ENCODE measurements around the gene ARL15. TPM values are rescaled to one million over a fixed set of nuclear protein-coding genes. Genes with fewer than 3 reads are reported as not detected.
A peak's percentile ranks its signal among the peaks of the same experiment; 100 is the strongest.

The ARL15 gene
- total RNA-seq, 1 experiment from 2014 or later: 140 TPM

DNA sequence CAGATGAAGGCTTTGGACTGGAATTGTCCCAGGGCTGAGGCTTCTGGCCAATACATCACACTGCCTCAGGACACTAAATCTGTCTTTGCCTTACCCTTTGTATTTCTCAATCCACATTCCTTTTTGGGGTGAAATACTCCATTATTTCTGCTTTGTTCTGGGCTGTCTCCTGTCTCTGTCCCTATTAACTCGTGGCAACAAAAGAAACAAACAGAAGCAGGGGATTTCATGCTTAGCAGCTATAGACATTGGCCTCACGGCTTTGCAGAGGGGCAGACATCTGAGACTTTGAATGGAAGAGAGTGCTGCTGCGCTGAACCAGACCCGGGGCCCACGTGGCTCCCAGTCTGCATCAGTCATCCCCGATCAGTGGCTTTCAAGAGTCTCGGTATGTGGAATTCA is 129.7 kb downstream of the ARL15 start:
- ChIA-PET CTCF (no interaction called here), POLR2A (no interaction called here)
- H3K4me1 ChIP-seq: peaks cover 10% of the 10 kb centered on the region
- TF ChIP-seq, protein P1, sequence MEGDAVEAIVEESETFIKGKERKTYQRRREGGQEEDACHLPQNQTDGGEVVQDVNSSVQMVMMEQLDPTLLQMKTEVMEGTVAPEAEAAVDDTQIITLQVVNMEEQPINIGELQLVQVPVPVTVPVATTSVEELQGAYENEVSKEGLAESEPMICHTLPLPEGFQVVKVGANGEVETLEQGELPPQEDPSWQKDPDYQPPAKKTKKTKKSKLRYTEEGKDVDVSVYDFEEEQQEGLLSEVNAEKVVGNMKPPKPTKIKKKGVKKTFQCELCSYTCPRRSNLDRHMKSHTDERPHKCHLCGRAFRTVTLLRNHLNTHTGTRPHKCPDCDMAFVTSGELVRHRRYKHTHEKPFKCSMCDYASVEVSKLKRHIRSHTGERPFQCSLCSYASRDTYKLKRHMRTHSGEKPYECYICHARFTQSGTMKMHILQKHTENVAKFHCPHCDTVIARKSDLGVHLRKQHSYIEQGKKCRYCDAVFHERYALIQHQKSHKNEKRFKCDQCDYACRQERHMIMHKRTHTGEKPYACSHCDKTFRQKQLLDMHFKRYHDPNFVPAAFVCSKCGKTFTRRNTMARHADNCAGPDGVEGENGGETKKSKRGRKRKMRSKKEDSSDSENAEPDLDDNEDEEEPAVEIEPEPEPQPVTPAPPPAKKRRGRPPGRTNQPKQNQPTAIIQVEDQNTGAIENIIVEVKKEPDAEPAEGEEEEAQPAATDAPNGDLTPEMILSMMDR (IDR thresholded peaks at IDR 0.05; ENCODE audit: insufficient read depth in 1 of 2, low read depth in 1 of 2, low read length in 1 of 2, severe bottlenecking in 1 of 2, unreplicated experiment in 1 of 2): no peak
- no peaks in the 10 kb centered on the region for H3K36me3 ChIP-seq (ENCODE audit: control insufficient read depth, insufficient read depth, low read length)
- H3K27ac Mint-ChIP-seq (ENCODE audit: unreplicated experiment): no peak overlapping the region
- H3K4me1 Mint-ChIP-seq (ENCODE audit: low read depth, unreplicated experiment): peaks cover 12% of the 10 kb centered on the region
- no peak for DNase-seq
- no peaks in the 10 kb centered on the region for H3K27me3 Mint-ChIP-seq (ENCODE audit: insufficient read depth, unreplicated experiment)
- no TSS peak for BruUV-seq (replicated peaks)
- H3K9me3 Mint-ChIP-seq (ENCODE audit: unreplicated experiment): no peaks in the 10 kb centered on the region
- H3K27me3 ChIP-seq (replicated peaks; ENCODE audit: control insufficient read depth, insufficient read depth, low read length): no peaks in the 10 kb centered on the region
- no peaks in the 10 kb centered on the region for H3K9me3 ChIP-seq
- H3K36me3 Mint-ChIP-seq (ENCODE audit: insufficient read depth, unreplicated experiment): peaks cover 10% of the 10 kb centered on the region
- no peak overlapping the region for H3K4me3 ChIP-seq (ENCODE audit: low read depth, low read length)
- no peak overlapping the region for H3K4me3 Mint-ChIP-seq (ENCODE audit: unreplicated experiment)
- intact Hi-C loops (cut with micrococcal nuclease; ENCODE audit: unreplicated experiment): no loop called here

DNA sequence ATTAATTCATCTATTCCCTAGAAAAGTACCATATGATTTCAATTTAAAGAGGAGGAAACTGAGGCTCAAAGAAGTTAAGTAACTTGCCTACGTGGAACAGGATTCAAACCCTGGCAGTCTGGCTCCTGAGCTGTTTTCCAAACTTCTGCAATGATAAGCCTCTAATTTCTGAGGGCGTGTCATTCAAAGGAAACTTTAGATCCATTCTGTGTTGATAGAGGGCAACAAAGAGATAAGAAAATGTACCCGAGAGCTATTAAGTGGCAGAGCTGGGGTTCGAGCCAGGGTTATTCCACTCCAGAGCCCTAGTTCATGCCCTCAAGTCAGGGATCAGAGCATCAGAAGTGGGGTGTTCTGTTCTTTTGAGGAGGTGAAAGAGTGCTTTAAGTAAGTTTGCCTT is 131.4 kb downstream of the ARL15 start:
- Mint-ChIP-seq H3K36me3 (ENCODE audit: insufficient read depth, unreplicated experiment) (peaks cover 19% of the 10 kb centered on the region), H3K9me3 (ENCODE audit: unreplicated experiment) (no peaks in the 10 kb centered on the region), H3K27ac (ENCODE audit: unreplicated experiment) (no peak overlapping the region), H3K4me1 (ENCODE audit: low read depth, unreplicated experiment) (no peaks in the 10 kb centered on the region), H3K27me3 (ENCODE audit: insufficient read depth, unreplicated experiment) (no peaks in the 10 kb centered on the region), H3K4me3 (ENCODE audit: unreplicated experiment) (no peak overlapping the region)
- Histone ChIP-seq H3K4me1 (no peaks in the 10 kb centered on the region; the same call in 1 of the 2 replicates), H3K27me3 (replicated peaks; ENCODE audit: control insufficient read depth, insufficient read depth, low read length) (no peaks in the 10 kb centered on the region), H3K4me3 (ENCODE audit: low read depth, low read length) (no peak overlapping the region), H3K9me3 (no peaks in the 10 kb centered on the region), H3K36me3 (ENCODE audit: control insufficient read depth, insufficient read depth, low read length) (no peaks in the 10 kb centered on the region)
- intact Hi-C loops (cut with micrococcal nuclease; ENCODE audit: unreplicated experiment): no loop called here
- BruUV-seq (replicated peaks): no TSS peak
- TF ChIP-seq, protein P1 (IDR thresholded peaks at IDR 0.05; ENCODE audit: insufficient read depth in 1 of 2, low read depth in 1 of 2, low read length in 1 of 2, severe bottlenecking in 1 of 2, unreplicated experiment in 1 of 2): no peak
- DNase-seq: no peak
- ChIA-PET CTCF (no interaction called here), POLR2A (no interaction called here)

DNA sequence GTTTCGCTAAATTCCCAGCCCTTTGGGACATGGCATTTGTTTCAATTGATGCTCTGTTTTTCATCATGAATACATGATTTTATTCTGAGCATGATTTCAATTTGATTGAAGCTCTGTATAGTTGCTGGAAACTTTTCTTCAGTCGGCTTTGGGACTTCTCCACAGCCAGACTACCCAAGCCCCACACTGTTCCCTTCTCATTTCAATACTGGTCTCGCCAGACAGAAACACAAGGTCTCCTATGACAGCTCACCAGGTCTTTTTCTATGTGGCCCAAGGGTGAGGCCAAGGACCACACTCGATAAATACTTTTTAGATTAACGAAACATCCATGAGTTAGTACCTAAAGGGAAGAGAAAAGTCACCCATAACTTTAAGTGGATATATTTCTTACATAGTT is 132.2 kb downstream of the ARL15 start:
- CTCF ChIA-PET: no interaction called here
- BruUV-seq (replicated peaks): no TSS peak
- TF ChIP-seq, protein P1 (IDR thresholded peaks at IDR 0.05; ENCODE audit: insufficient read depth in 1 of 2, low read depth in 1 of 2, low read length in 1 of 2, severe bottlenecking in 1 of 2, unreplicated experiment in 1 of 2): no peak
- intact Hi-C loops (cut with micrococcal nuclease; ENCODE audit: unreplicated experiment): no loop called here
- no peak for DNase-seq
- H3K27me3 Mint-ChIP-seq (ENCODE audit: insufficient read depth, unreplicated experiment): no peaks in the 10 kb centered on the region
- no peaks in the 10 kb centered on the region for H3K4me1 Mint-ChIP-seq (ENCODE audit: low read depth, unreplicated experiment)
- H3K27ac Mint-ChIP-seq (ENCODE audit: unreplicated experiment): peak overlapping the region; percentile 2
- Histone ChIP-seq H3K27me3 (replicated peaks; ENCODE audit: control insufficient read depth, insufficient read depth, low read length) (no peaks in the 10 kb centered on the region; the same call in 1 of the 2 replicates), H3K4me3 (ENCODE audit: low read depth, low read length) (no peak overlapping the region), H3K36me3 (ENCODE audit: control insufficient read depth, insufficient read depth, low read length) (no peaks in the 10 kb centered on the region), H3K4me1 (no peaks in the 10 kb centered on the region; the same call in 1 of the 2 replicates), H3K9me3 (no peaks in the 10 kb centered on the region)
- POLR2A ChIA-PET: no interaction called here
- H3K36me3 Mint-ChIP-seq (ENCODE audit: insufficient read depth, unreplicated experiment): peaks cover 24% of the 10 kb centered on the region
- H3K4me3 Mint-ChIP-seq (ENCODE audit: unreplicated experiment): no peak overlapping the region
- H3K9me3 Mint-ChIP-seq (ENCODE audit: unreplicated experiment): no peaks in the 10 kb centered on the region

Data from Caco-2 (cell line).